HG03575 (cell line): Measurements from ENCODE around the gene ZNF69.
"Not testable (repeated sequence)": the region's sequence is repeated elsewhere in the genome, so short reads cannot be mapped to it uniquely, and the experiment has no call there.

ENCODE experiments used
- ATAC-seq: cut with Tn5 transposase; IDR thresholded peaks from one replicate; pipeline ENCODE4 v1.9.1; 2021; ENCODE audit not compliant: unreplicated experiment, insufficient number of reproducible peaks, low FRiP score; ENCODE audit errors: extremely low read depth

The ZNF69 gene

GRCh38 chr19:11887611-11888531 lies at the start of gene ZNF69:
ZNF69 (plus strand) TSS chr19:11887782; CDS start chr19:11887924, 142 bp downstream.
- no peak for ATAC-seq

- ATAC-seq: no peak
These were observed 43.9 kb upstream of the ZNF69 start for GRCh38 chr19:11843722-11844121.

GRCh38 chr19:11847615-11848014 lies 40.0 kb upstream of the ZNF69 start:
- ATAC-seq: not testable (repeated sequence)

- no peak for ATAC-seq
These were observed 39.4 kb upstream of the ZNF69 start for GRCh38 chr19:11848200-11848593.

- ATAC-seq: no peak
These were observed 38.8 kb upstream of the ZNF69 start, which contains the start of gene ZNF439 for GRCh38 chr19:11848594-11849469. ZNF439 (plus strand) TSS chr19:11848726; CDS start chr19:11848868, 142 bp downstream.

GRCh38 chr19:11850289-11850688 lies 37.3 kb upstream of the ZNF69 start:
- not testable (repeated sequence) for ATAC-seq

- ATAC-seq: no peak
These were observed 34.2 kb upstream of the ZNF69 start for GRCh38 chr19:11853358-11853757.

GRCh38 chr19:11856596-11857250 lies 30.9 kb upstream of the ZNF69 start:
- no peak for ATAC-seq

GRCh38 chr19:11860721-11861120 lies 26.9 kb upstream of the ZNF69 start:
- no peak for ATAC-seq

GRCh38 chr19:11861301-11861700 lies 26.3 kb upstream of the ZNF69 start:
- ATAC-seq: no peak

GRCh38 chr19:11867766-11868165 lies 19.8 kb upstream of the ZNF69 start:
- ATAC-seq: not testable (repeated sequence)

- ATAC-seq: no peak
These were observed 19.4 kb upstream of the ZNF69 start for GRCh38 chr19:11868188-11868587.

- ATAC-seq: no peak
These were observed 15.0 kb upstream of the ZNF69 start for GRCh38 chr19:11872624-11873023.

- no peak for ATAC-seq
These were observed 13.8 kb upstream of the ZNF69 start for GRCh38 chr19:11873762-11874161.

- not testable (repeated sequence) for ATAC-seq
These were observed 7.8 kb upstream of the ZNF69 start for GRCh38 chr19:11879687-11880266.

GRCh38 chr19:11880598-11880997 lies 7.0 kb upstream of the ZNF69 start:
- no peak for ATAC-seq

GRCh38 chr19:11881151-11881800 lies 6.3 kb upstream of the ZNF69 start:
- no peak for ATAC-seq

- ATAC-seq: no peak
These were observed 5.0 kb upstream of the ZNF69 start for GRCh38 chr19:11882606-11883005.
